Measurements from ENCODE around the gene KANK2.

KANK2 gene

GRCh38 chr19:11115042-11115441, 82.3 kb downstream of the KANK2 start:
- no peaks in the 10 kb centered on the region for H3K9me3 ChIP-seq (ENCODE audit: control insufficient read depth, insufficient read depth, low read length)
- H3K4me1 ChIP-seq (ENCODE audit: insufficient read depth, low read length): no peaks in the 10 kb centered on the region
- H3K9ac ChIP-seq (ENCODE audit: low read depth, low read length): no peak overlapping the region
- H3K36me3 ChIP-seq (ENCODE audit: insufficient read depth, low read length): peaks cover 61% of the 10 kb centered on the region

Data from ES-I3 (cell line).